KOPT-K1 (cell line): Measurements from ENCODE around the gene FGD6.
"Not testable (repeated sequence)": the region's sequence is repeated elsewhere in the genome, so short reads cannot be mapped to it uniquely, and the experiment has no call there.

Experiments
- H3K27ac ChIP-seq: fragments of 200-600 bp; sonication (generic); 2 replicates; pipeline ENCODE4 v1.5.1; 2016; ENCODE audit warnings: antibody characterized with exemption, mild to moderate bottlenecking, low read depth, low read length; ENCODE audit not compliant: poor library complexity, severe bottlenecking
- H3K36me3 ChIP-seq: fragments of 200-600 bp; sonication (generic); 2 replicates; pipeline ENCODE4 v1.5.1; 2017; ENCODE audit warnings: antibody characterized with exemption, mild to moderate bottlenecking, low read length, moderate library complexity; ENCODE audit not compliant: insufficient read depth
- H3K9me3 ChIP-seq: fragments of 200-600 bp; sonication (generic); 2 replicates; pipeline ENCODE4 v1.5.1; 2017; ENCODE audit warnings: antibody characterized with exemption, low read length, mild to moderate bottlenecking; ENCODE audit not compliant: insufficient read depth, poor library complexity, severe bottlenecking

FGD6 gene

DNA sequence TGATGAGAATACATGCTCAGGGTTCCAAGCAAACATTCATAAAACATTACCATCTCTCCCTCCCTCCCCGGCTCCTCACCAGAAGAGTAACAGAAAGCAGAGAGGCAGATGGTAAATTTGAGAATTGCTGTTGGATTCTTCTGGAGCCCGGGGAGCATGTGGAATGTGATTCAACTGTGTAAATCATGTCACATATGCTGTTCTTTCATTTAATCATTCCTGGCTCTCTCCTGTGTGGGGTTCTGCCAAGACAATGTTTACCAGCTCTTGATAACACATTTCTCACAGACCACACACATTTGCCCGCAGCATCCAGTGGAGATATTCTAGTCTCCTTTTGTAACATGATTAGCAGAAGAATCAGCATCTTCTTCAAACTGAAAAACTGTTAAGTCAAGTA is 120.4 kb downstream of the FGD6 start:
- no peaks in the 10 kb centered on the region for H3K9me3 ChIP-seq
- no peak overlapping the region for H3K27ac ChIP-seq
- no peaks in the 10 kb centered on the region for H3K36me3 ChIP-seq

DNA sequence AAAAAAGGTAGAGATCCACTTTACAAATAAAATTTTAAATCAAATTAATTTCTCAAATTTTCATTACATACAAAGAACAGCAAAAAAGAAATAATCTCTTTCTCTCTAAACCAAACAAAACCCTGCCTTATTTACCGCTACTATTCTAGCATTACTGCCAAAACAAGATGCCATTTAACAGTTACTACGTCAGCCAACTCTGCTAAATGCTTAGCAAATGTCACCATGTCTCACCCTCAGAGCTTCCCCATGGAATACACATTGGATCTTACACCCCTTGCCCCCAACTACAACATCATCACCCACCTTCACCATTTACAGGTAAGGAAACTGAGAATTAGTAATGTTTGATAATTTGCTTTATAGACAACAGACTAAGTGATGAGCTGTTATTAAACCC is 120.9 kb downstream of the FGD6 start:
- Histone ChIP-seq H3K27ac (no peak overlapping the region), H3K36me3 (no peaks in the 10 kb centered on the region), H3K9me3 (no peaks in the 10 kb centered on the region)

GRCh38 chr12:95095866-95096265 is 121.4 kb downstream of the FGD6 start:
- not testable (repeated sequence) for H3K27ac ChIP-seq, H3K9me3 ChIP-seq, H3K36me3 ChIP-seq

GRCh38 chr12:95089462-95089861 is 127.8 kb downstream of the FGD6 start:
- Histone ChIP-seq H3K36me3 (no peaks in the 10 kb centered on the region), H3K27ac (no peak overlapping the region)

GRCh38 chr12:95088379-95088778 is 128.9 kb downstream of the FGD6 start:
- no peaks in the 10 kb centered on the region for H3K36me3 ChIP-seq
- no peak overlapping the region for H3K27ac ChIP-seq
- no peaks in the 10 kb centered on the region for H3K9me3 ChIP-seq

More at GRCh38 chr12:95089462-95089861, 127.8 kb downstream of the FGD6 start:
- H3K9me3 ChIP-seq = no peaks in the 10 kb centered on the region

GRCh38 chr12:95085612-95086011 is 131.7 kb downstream of the FGD6 start:
- Histone ChIP-seq H3K9me3 (no peaks in the 10 kb centered on the region), H3K36me3 (no peaks in the 10 kb centered on the region), H3K27ac (no peak overlapping the region)

DNA sequence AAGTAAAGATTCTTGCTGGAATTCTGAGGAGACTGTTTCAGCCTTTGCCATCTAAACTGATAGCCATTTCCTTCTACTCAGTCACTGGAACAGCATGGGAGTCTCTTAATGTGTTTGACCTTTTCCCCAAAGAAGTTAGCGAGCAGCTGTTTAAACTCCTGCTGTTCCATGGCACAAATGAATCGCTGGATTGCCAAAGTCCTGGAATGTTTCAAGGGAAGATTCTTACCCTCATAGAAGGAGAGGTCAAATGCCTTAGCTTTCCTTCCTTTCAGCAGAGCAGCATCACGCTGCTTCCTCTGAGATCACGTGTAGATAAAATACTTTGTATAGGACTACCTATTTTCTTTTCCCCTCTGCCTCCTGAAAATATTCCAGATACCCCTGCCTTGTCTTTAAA is 133.3 kb downstream of the FGD6 start:
- Histone ChIP-seq H3K27ac (no peak overlapping the region), H3K36me3 (no peaks in the 10 kb centered on the region), H3K9me3 (no peaks in the 10 kb centered on the region)

DNA sequence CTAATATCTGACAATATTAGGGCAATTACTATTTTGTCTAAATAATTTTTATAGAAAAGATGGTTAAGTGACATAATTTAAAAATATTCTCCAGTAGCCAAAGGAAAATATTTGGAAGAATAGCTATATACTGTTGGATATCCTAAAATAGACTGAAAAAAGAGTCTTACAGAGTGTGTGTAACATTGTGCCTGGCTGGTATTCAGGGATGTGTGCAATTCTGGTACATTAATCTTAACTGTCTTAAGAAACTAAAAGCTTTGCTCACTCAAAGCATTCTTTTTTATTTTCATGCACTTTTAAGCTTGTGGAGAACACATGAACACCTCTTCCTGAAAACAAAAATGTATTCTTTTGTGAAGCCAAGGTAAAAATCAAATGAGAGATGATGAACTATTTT is 133.8 kb downstream of the FGD6 start:
- Histone ChIP-seq H3K9me3 (no peaks in the 10 kb centered on the region), H3K27ac (no peak overlapping the region), H3K36me3 (no peaks in the 10 kb centered on the region)

DNA sequence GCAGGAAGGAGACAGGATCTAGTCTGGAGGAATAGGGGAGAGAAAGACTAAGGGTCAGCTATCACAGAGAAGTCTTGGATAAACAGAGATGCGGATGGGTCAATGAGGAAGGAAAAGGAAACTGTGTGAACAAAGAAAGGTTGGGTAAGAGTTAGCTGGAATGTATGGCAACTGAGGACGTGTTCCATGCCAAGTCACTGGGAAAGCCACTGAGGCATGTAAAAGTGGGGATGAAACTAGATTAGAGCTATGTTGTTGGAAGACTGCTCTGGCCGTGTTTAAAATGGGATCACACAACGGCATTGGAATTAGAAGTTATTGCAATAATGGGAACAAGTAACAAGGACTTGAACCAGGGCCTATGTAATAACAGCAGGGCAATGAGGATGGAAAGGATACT is 139.9 kb downstream of the FGD6 start:
- Histone ChIP-seq H3K27ac (no peak overlapping the region), H3K9me3 (no peaks in the 10 kb centered on the region), H3K36me3 (no peaks in the 10 kb centered on the region)

DNA sequence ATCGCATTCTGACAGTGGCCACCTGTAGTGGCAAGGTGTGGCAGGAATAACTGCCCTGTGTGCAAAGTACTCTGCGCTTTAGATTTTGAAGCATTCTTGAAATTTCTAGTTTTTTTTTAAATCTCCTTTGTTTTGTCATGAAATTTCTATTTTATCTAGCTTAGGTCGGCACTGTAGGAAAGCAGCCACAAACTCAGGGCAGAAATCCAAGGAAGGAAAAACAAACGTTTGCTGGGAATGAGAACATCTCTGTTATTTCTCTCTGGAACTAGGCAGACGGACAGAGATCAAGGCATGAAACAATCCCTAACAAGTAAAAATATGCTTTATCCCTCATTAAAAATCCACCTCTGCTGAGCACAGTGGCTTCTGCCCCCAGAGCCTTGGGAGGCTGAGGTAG is 142.5 kb downstream of the FGD6 start:
- Histone ChIP-seq H3K9me3 (no peaks in the 10 kb centered on the region), H3K27ac (no peak overlapping the region), H3K36me3 (peaks cover 19% of the 10 kb centered on the region)

- H3K27ac ChIP-seq = peak overlapping the region; percentile 87
- no peaks in the 10 kb centered on the region for H3K9me3 ChIP-seq
- H3K36me3 ChIP-seq = peaks cover 28% of the 10 kb centered on the region
Measured at GRCh38 chr12:95073698-95074520, 143.4 kb downstream of the FGD6 start.

DNA sequence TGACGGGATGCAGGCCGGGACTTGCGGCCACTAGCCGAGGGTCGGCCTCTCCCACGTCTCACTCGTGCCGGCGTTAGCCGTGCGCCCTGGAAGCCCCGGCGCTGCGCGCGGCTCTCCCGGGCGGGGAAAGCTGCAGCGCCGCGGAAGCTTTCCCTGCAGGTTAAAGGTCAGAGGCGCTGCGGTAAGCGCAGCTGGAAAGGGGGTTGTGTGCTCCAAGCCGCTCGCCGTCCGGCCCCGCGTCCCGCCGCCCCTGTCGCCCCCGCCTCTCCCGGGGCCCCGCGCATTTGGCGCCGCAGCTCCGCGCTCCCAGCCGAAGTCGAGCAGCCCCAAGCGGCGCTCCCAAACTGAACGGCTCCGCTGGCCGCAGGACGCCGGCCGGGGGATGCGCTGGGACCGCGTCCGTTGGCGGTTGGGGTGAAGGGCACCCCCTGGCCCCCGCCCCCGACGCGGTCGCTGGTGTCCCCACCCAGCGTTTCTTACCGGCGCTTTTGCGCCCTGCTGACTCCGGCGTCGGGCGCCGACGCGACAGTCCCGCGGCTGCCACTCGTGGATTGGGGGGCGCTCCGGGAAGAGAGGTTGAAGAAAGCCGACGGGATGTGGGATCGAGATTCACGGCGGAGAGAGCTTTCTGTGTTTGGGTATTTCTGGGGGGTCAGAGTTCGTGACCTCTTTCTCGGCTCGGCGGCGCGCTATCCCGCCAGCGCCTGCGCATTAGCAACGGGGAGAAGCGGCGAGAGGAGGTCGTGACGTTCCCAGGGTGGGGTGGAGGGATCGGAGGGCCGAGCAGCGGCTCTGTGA is 144.2 kb downstream of the FGD6 start, which contains the start of gene NR2C1:
Gene NR2C1, minus strand, starts transcription at position 719 of the 798 bp plus-strand sequence. CDS start 6,234 bp downstream, outside the sequence.
- Histone ChIP-seq H3K9me3 (no peaks in the 10 kb centered on the region), H3K36me3 (peaks cover 36% of the 10 kb centered on the region), H3K27ac (peak within 1 kb of the TSS; percentile 87)

DNA sequence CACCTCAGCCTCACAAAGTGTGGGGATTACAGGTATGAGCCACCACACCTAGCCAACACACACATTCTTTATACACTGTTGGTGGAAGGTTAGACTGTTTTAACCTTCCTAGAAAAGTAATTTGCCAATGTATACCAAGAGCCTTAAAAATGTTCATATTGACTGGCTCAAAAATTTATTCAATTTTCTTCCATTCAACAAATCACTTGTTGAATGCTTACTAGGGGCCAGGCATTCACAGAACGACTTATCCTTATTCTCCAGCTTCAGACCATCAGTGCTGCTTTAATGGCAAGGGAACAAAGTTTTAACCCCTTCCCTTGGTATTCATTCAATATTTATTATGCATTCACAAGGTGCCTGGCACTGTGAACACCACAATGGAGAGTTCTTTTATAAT is 146.9 kb downstream of the FGD6 start:
- no peak overlapping the region for H3K27ac ChIP-seq

GRCh38 chr12:95066091-95066855 is 151.0 kb downstream of the FGD6 start:
- peaks cover 98% of the 10 kb centered on the region for H3K36me3 ChIP-seq
- H3K27ac ChIP-seq = no peak overlapping the region

More for the DNA sequence above, 146.9 kb downstream of the FGD6 start:
- Histone ChIP-seq H3K9me3 (no peaks in the 10 kb centered on the region), H3K36me3 (peaks cover 62% of the 10 kb centered on the region)

GRCh38 chr12:95060951-95061350 is 156.3 kb downstream of the FGD6 start:
- Histone ChIP-seq H3K36me3 (peaks cover 99% of the 10 kb centered on the region), H3K9me3 (no peaks in the 10 kb centered on the region)

More at GRCh38 chr12:95066091-95066855, 151.0 kb downstream of the FGD6 start:
- H3K9me3 ChIP-seq = no peaks in the 10 kb centered on the region

More at GRCh38 chr12:95060951-95061350, 156.3 kb downstream of the FGD6 start:
- no peak overlapping the region for H3K27ac ChIP-seq
